ENCODE data around the gene NECAB3.

- TF ChIP-seq POLR2A (IDR thresholded peaks at IDR 0.05) (no peak), CTCF (IDR thresholded peaks at IDR 0.05) (no peak), EP300 (IDR thresholded peaks at IDR 0.05; ENCODE audit: low read depth) (no peak)
Measured at GRCh38 chr20:33668466-33669155, 5.6 kb downstream of the NECAB3 start.

Measured in transverse colon (tissue), 3 donors.